ENCODE data around the gene TP53INP2. TPM values are rescaled to one million over a fixed set of nuclear protein-coding genes. Genes with fewer than 3 reads are reported as not detected.

The TP53INP2 gene
- total and polyA plus RNA-seq, 2 donors (not counting 3 experiments of a cell fraction or from before 2014, with no cell fraction given): 18.3 to 30.5 TPM

GRCh38 chr20:34675993-34676641 lies 28.0 kb upstream of the TP53INP2 start:
- Histone ChIP-seq H3K4me3 (replicated peaks in 1 of 3; ENCODE audit: insufficient read depth in 1 of 3, low read depth in 1 of 3, low read length in 3 of 3) (peak overlapping the region; percentile 74 to 86 (median 79)), H3K9ac (replicated peaks; ENCODE audit: extremely low read depth, insufficient read depth, low read length) (peak overlapping the region; percentile 62), H3K9me1 (replicated peaks; ENCODE audit: control insufficient read depth, extremely low read depth, insufficient read depth, low read length) (no peaks in the 10 kb centered on the region), H3K4me1 (ENCODE audit: control insufficient read depth, extremely low read depth, insufficient read depth, low read length) (peaks cover 4% of the 10 kb centered on the region), H3K27me3 (ENCODE audit: control insufficient read depth in 2 of 2, insufficient read depth in 2 of 2, low read length in 2 of 2) (no peaks in the 10 kb centered on the region), H3K4me2 (ENCODE audit: insufficient read depth, low read length) (peak overlapping the region; percentile 83), H2AFZ (ENCODE audit: low read depth, low read length) (peak overlapping the region; percentile 93), H3K27ac (ENCODE audit: insufficient read depth, low read depth, low read length) (no peak overlapping the region), H4K20me1 (replicated peaks; ENCODE audit: control insufficient read depth, extremely low read depth, insufficient read depth, low read length) (no peaks in the 10 kb centered on the region), H3K9me3 (replicated peaks; ENCODE audit: control insufficient read depth, insufficient read depth, low read length) (no peaks in the 10 kb centered on the region), H3K79me2 (ENCODE audit: control insufficient read depth, insufficient read depth, low read length) (peaks cover 5% of the 10 kb centered on the region), H3K36me3 (ENCODE audit: control insufficient read depth in 2 of 2, extremely low read depth in 1 of 2, insufficient read depth in 2 of 2, low read length in 2 of 2) (no peaks in the 10 kb centered on the region)
- BruUV-seq (replicated peaks): no TSS peak
- FAIRE-seq (no peak), DNase-seq (ENCODE audit: low read depth, low spot score) (no peak)
- dilution Hi-C loops (cut with MboI; ENCODE audit: extremely low pct_ligation_motif_present, low sequenced_read_pairs) (no loop called here), intact Hi-C loops (cut with micrococcal nuclease) (no loop called here)
- ChIA-PET POLR2A (interaction anchor here (0.7 kb wide), 1 partner anchor 362 kb away, joined by 4 read pairs; no protein-coding TSS in a partner anchor), CTCF (interaction anchor here (0.9 to 1.4 kb wide), 3 partner anchors 28 to 93 kb away, joined by 3 to 7 read pairs (median 3); partner anchors contain the start of gene TP53INP2)
- TF ChIP-seq MAX (IDR thresholded peaks at IDR 0.05; ENCODE audit: insufficient read depth, insufficient read length) (no peak), POLR2A (IDR thresholded peaks at IDR 0.05; ENCODE audit: low read depth, low read length) (peak; percentile 27)

DNA sequence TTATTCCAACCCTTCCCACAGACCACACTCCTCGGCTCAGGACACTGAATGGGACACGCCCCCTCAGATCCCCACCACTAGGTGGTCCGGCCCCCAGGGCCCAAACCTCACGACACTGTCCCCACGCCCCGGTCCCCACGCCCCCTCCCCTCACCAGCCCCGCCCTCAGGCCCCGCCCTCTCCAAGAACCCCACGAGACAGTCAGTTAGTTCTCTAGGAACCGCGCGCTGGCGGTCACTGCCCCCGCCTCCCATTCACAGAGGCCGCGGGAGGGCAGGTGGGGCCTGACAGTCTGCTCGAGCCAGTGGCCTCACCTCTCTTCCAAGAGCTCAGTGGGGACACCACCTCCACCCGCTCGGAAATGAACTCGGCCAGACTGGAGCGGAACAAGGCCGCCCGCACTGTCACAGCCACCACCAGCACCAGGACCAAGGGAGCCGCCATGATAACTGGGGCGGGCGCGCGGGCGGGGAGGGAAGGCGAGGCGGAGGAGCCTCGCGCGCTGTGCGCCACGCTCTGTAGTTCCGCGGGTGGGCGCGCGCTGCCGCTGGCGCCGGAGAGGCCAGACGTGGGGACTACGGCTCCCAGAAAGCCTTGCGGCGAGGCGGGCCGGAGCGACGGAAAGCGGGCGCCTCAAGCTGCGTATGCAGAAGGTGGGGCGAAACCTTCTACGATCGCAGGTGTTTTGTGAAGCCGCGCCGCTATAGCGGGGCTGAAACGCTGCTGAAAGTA lies 27.3 kb upstream of the TP53INP2 start, which contains the start of gene PIGU:
Gene PIGU (minus strand): TSS at position 451 of the 732 bp plus-strand sequence. CDS start 7 bp downstream, at position 444.
- Histone ChIP-seq H2AFZ (ENCODE audit: low read depth, low read length) (peak within 1 kb of the TSS; percentile 93), H3K9me3 (replicated peaks; ENCODE audit: control insufficient read depth, insufficient read depth, low read length) (no peaks in the 10 kb centered on the region), H3K36me3 (ENCODE audit: control insufficient read depth in 2 of 2, extremely low read depth in 1 of 2, insufficient read depth in 2 of 2, low read length in 2 of 2) (no peaks in the 10 kb centered on the region), H3K79me2 (ENCODE audit: control insufficient read depth, insufficient read depth, low read length) (peaks cover 5% of the 10 kb centered on the region), H3K4me1 (ENCODE audit: control insufficient read depth, extremely low read depth, insufficient read depth, low read length) (peaks cover 4% of the 10 kb centered on the region), H3K9ac (replicated peaks; ENCODE audit: extremely low read depth, insufficient read depth, low read length) (peak within 1 kb of the TSS; percentile 73), H3K27me3 (ENCODE audit: control insufficient read depth in 2 of 2, insufficient read depth in 2 of 2, low read length in 2 of 2) (no peaks in the 10 kb centered on the region), H3K27ac (ENCODE audit: insufficient read depth, low read depth, low read length) (peak within 1 kb of the TSS; percentile 25), H3K4me3 (replicated peaks in 1 of 3; ENCODE audit: insufficient read depth in 1 of 3, low read depth in 1 of 3, low read length in 3 of 3) (peak within 1 kb of the TSS; percentile 74 to 86 (median 79)), H4K20me1 (replicated peaks; ENCODE audit: control insufficient read depth, extremely low read depth, insufficient read depth, low read length) (no peaks in the 10 kb centered on the region), H3K4me2 (ENCODE audit: insufficient read depth, low read length) (peak within 1 kb of the TSS; percentile 83), H3K9me1 (replicated peaks; ENCODE audit: control insufficient read depth, extremely low read depth, insufficient read depth, low read length) (no peaks in the 10 kb centered on the region)
- CTCF ChIA-PET: interaction anchor here (0.7 to 1.5 kb wide), 5 partner anchors 20 to 94 kb away, joined by 3 to 7 read pairs (median 3); partner anchors contain the start of gene TP53INP2
- intact Hi-C loops (cut with micrococcal nuclease) (loop anchor here (1.0 kb wide), 1 partner anchor 27 kb away; the partner anchor contains the start of gene TP53INP2), dilution Hi-C loops (cut with MboI; ENCODE audit: extremely low pct_ligation_motif_present, low sequenced_read_pairs) (no loop called here)
- POLR2A ChIA-PET: interaction anchor here (0.6 kb wide), 1 partner anchor 24 kb away, joined by 3 read pairs; no protein-coding TSS in a partner anchor
- BruUV-seq (replicated peaks): no TSS peak
- peak; percentile 47 for TF ChIP-seq POLR2A (IDR thresholded peaks at IDR 0.05; ENCODE audit: low read depth, low read length)
- TF ChIP-seq MYC (IDR thresholded peaks at IDR 0.05; ENCODE audit: low read depth, low read length): peak; percentile 11
- TF ChIP-seq, protein P1, sequence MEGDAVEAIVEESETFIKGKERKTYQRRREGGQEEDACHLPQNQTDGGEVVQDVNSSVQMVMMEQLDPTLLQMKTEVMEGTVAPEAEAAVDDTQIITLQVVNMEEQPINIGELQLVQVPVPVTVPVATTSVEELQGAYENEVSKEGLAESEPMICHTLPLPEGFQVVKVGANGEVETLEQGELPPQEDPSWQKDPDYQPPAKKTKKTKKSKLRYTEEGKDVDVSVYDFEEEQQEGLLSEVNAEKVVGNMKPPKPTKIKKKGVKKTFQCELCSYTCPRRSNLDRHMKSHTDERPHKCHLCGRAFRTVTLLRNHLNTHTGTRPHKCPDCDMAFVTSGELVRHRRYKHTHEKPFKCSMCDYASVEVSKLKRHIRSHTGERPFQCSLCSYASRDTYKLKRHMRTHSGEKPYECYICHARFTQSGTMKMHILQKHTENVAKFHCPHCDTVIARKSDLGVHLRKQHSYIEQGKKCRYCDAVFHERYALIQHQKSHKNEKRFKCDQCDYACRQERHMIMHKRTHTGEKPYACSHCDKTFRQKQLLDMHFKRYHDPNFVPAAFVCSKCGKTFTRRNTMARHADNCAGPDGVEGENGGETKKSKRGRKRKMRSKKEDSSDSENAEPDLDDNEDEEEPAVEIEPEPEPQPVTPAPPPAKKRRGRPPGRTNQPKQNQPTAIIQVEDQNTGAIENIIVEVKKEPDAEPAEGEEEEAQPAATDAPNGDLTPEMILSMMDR (IDR thresholded peaks at IDR 0.05; ENCODE audit: extremely low read depth in 1 of 2, insufficient read depth in 1 of 2, low read depth in 1 of 2, low read length in 2 of 2): peak in 1 of 2 donors; percentile 18
- no peak for TF ChIP-seq JUN (IDR thresholded peaks at IDR 0.05; ENCODE audit: borderline replicate concordance, insufficient read depth, insufficient read length, low read depth)
- no peak for TF ChIP-seq FOS (IDR thresholded peaks at IDR 0.05; ENCODE audit: borderline replicate concordance, insufficient read depth, low read length)
- no peak for TF ChIP-seq GATA2 (IDR thresholded peaks at IDR 0.05; ENCODE audit: insufficient read depth, insufficient read length, low read depth, low read length)
- TF ChIP-seq EZH2 (IDR thresholded peaks at IDR 0.05; ENCODE audit: borderline replicate concordance, low read depth, low read length, severe bottlenecking): no peak
- peak; percentile 64 for TF ChIP-seq POLR2AphosphoS5 (IDR thresholded peaks at IDR 0.05; ENCODE audit: insufficient read depth, low read depth, low read length)
- TF ChIP-seq MAX (IDR thresholded peaks at IDR 0.05; ENCODE audit: insufficient read depth, insufficient read length): no peak
- FAIRE-seq: peak; percentile 91
- DNase-seq (ENCODE audit: low read depth, low spot score): peak; percentile 97
